ENCODE data around the gene RPRD1B. TPM values are rescaled to one million over a fixed set of nuclear protein-coding genes. Genes with fewer than 3 reads are reported as not detected.
A peak's percentile ranks its signal among the peaks of the same experiment; 100 is the strongest.

RPRD1B gene
- total and polyA plus RNA-seq, 2 experiments from 2014 or later = 31.0 to 43.5 TPM

GRCh38 chr20:38067717-38068365 is 34.3 kb downstream of the RPRD1B start:
- H3K27me3 ChIP-seq = no peaks in the 10 kb centered on the region
- H3K27ac ChIP-seq = peak overlapping the region; percentile 86
- no peak for DNase-seq (ENCODE audit: low read depth in 1 of 2, low spot score in 1 of 2)
- H3K36me3 ChIP-seq = peaks cover 50% of the 10 kb centered on the region
- no peak overlapping the region for H3K4me3 ChIP-seq
- peaks cover 12% of the 10 kb centered on the region for H3K4me1 ChIP-seq (ENCODE audit: low read depth)
- no peak for TF ChIP-seq CTCF (IDR thresholded peaks at IDR 0.05; ENCODE audit: low read depth, low read length)
- no peaks in the 10 kb centered on the region for H3K9me3 ChIP-seq (ENCODE audit: low read depth)

GRCh38 chr20:38072898-38073297 is 39.4 kb downstream of the RPRD1B start:
- H3K4me3 ChIP-seq = no peak overlapping the region
- peaks cover 17% of the 10 kb centered on the region for H3K36me3 ChIP-seq
- no peaks in the 10 kb centered on the region for H3K9me3 ChIP-seq (ENCODE audit: low read depth)
- no peaks in the 10 kb centered on the region for H3K27me3 ChIP-seq
- H3K4me1 ChIP-seq (ENCODE audit: low read depth) = peaks cover 45% of the 10 kb centered on the region
- peak overlapping the region; percentile 94 for H3K27ac ChIP-seq
- no peak for DNase-seq (ENCODE audit: low read depth in 1 of 2, low spot score in 1 of 2)
- no peak for TF ChIP-seq CTCF (IDR thresholded peaks at IDR 0.05; ENCODE audit: low read depth, low read length)

- Histone ChIP-seq H3K36me3 (peaks cover 17% of the 10 kb centered on the region), H3K27ac (peak overlapping the region; percentile 94), H3K4me1 (ENCODE audit: low read depth) (peaks cover 47% of the 10 kb centered on the region), H3K4me3 (no peak overlapping the region), H3K27me3 (no peaks in the 10 kb centered on the region), H3K9me3 (ENCODE audit: low read depth) (no peaks in the 10 kb centered on the region)
- TF ChIP-seq CTCF (IDR thresholded peaks at IDR 0.05; ENCODE audit: low read depth, low read length) = peak; percentile 83
- DNase-seq (ENCODE audit: low read depth in 1 of 2, low spot score in 1 of 2) = peak; percentile 69 to 98
These were observed 39.9 kb downstream of the RPRD1B start for GRCh38 chr20:38073307-38074071.

- TF ChIP-seq CTCF (IDR thresholded peaks at IDR 0.05; ENCODE audit: low read depth, low read length) = no peak
- Histone ChIP-seq H3K9me3 (ENCODE audit: low read depth) (no peaks in the 10 kb centered on the region), H3K27ac (peak overlapping the region; percentile 94), H3K4me1 (ENCODE audit: low read depth) (peaks cover 47% of the 10 kb centered on the region), H3K4me3 (no peak overlapping the region), H3K27me3 (no peaks in the 10 kb centered on the region), H3K36me3 (peaks cover 4% of the 10 kb centered on the region)
- peak in 1 of 2 donors; percentile 45 for DNase-seq (ENCODE audit: low read depth in 1 of 2, low spot score in 1 of 2)
These were observed 41.8 kb downstream of the RPRD1B start for GRCh38 chr20:38075161-38075998.

GRCh38 chr20:38076548-38076947 is 43.0 kb downstream of the RPRD1B start:
- DNase-seq (ENCODE audit: low read depth in 1 of 2, low spot score in 1 of 2) = no peak
- peak overlapping the region; percentile 94 for H3K27ac ChIP-seq
- H3K27me3 ChIP-seq = no peaks in the 10 kb centered on the region
- H3K4me3 ChIP-seq = no peak overlapping the region
- peaks cover 47% of the 10 kb centered on the region for H3K4me1 ChIP-seq (ENCODE audit: low read depth)
- TF ChIP-seq CTCF (IDR thresholded peaks at IDR 0.05; ENCODE audit: low read depth, low read length) = no peak
- H3K9me3 ChIP-seq (ENCODE audit: low read depth) = no peaks in the 10 kb centered on the region
- peaks cover 2% of the 10 kb centered on the region for H3K36me3 ChIP-seq
